ENCODE results near the gene UBA52.
"Not testable (repeated sequence)": the region's sequence is repeated elsewhere in the genome, so short reads cannot be mapped to it uniquely, and the experiment has no call there.

Gene UBA52

GRCh38 chr19:18532168-18532890 lies 39.3 kb upstream of the UBA52 start:
- H3K4me3 ChIP-seq (replicated peaks in 1 of 2; ENCODE audit: low read depth in 2 of 2, low read length in 2 of 2) = no peak overlapping the region
- DNase-seq (ENCODE audit: low read depth in 2 of 2) = no peak
- TF ChIP-seq CTCF (IDR thresholded peaks at IDR 0.05; ENCODE audit: low read depth, low read length) = no peak

- no peak for TF ChIP-seq CTCF (IDR thresholded peaks at IDR 0.05; ENCODE audit: low read depth, low read length)
- no peak overlapping the region for H3K4me3 ChIP-seq (replicated peaks in 1 of 2; ENCODE audit: low read depth in 2 of 2, low read length in 2 of 2)
These were observed 38.6 kb upstream of the UBA52 start for GRCh38 chr19:18533058-18533457.

GRCh38 chr19:18536475-18536874 lies 35.2 kb upstream of the UBA52 start:
- no peak overlapping the region for H3K4me3 ChIP-seq (replicated peaks in 1 of 2; ENCODE audit: low read depth in 2 of 2, low read length in 2 of 2)
- TF ChIP-seq CTCF (IDR thresholded peaks at IDR 0.05; ENCODE audit: low read depth, low read length) = no peak
- no peak for DNase-seq (ENCODE audit: low read depth in 2 of 2)

More at GRCh38 chr19:18533058-18533457, 38.6 kb upstream of the UBA52 start:
- no peak for DNase-seq (ENCODE audit: low read depth in 2 of 2)

GRCh38 chr19:18537431-18537830 lies 34.2 kb upstream of the UBA52 start:
- no peak overlapping the region for H3K4me3 ChIP-seq (replicated peaks in 1 of 2; ENCODE audit: low read depth in 2 of 2, low read length in 2 of 2)
- TF ChIP-seq CTCF (IDR thresholded peaks at IDR 0.05; ENCODE audit: low read depth, low read length) = no peak
- no peak for DNase-seq (ENCODE audit: low read depth in 2 of 2)

GRCh38 chr19:18538115-18538514 lies 33.5 kb upstream of the UBA52 start:
- DNase-seq (ENCODE audit: low read depth in 2 of 2) = no peak
- no peak for TF ChIP-seq CTCF (IDR thresholded peaks at IDR 0.05; ENCODE audit: low read depth, low read length)
- no peak overlapping the region for H3K4me3 ChIP-seq (replicated peaks in 1 of 2; ENCODE audit: low read depth in 2 of 2, low read length in 2 of 2)

- no peak for TF ChIP-seq CTCF (IDR thresholded peaks at IDR 0.05; ENCODE audit: low read depth, low read length)
- DNase-seq (ENCODE audit: low read depth in 2 of 2) = no peak
- no peak overlapping the region for H3K4me3 ChIP-seq (replicated peaks in 1 of 2; ENCODE audit: low read depth in 2 of 2, low read length in 2 of 2)
These were observed 32.3 kb upstream of the UBA52 start for GRCh38 chr19:18539372-18539771.

GRCh38 chr19:18540200-18540599 lies 31.5 kb upstream of the UBA52 start:
- not testable (repeated sequence) for DNase-seq (ENCODE audit: low read depth in 2 of 2); H3K4me3 ChIP-seq (replicated peaks in 1 of 2; ENCODE audit: low read depth in 2 of 2, low read length in 2 of 2)
